Stimulated activated memory B cell treated with anti-CD40 and anti-IgM and Interleukin-4, amounts not matched to agents 10 μg/mL and 1 μg/mL and 100 μg/mL, for 72 hours (primary cell): ENCODE measurements around the gene CFP.

Experiments
- ATAC-seq: fragments of 150-1000 bp; cut with Tn5 transposase; 2 replicates; pipeline ENCODE4 v1.10.0; 2021
- H3K27ac Mint-ChIP-seq: one replicate; pipeline ENCODE4 v1.8.0; 2022; ENCODE audit warnings: mild to moderate bottlenecking, mixed read lengths
- H3K27me3 Mint-ChIP-seq: one replicate; pipeline ENCODE4 v1.8.0; 2022; ENCODE audit warnings: mixed read lengths
- H3K36me3 Mint-ChIP-seq: one replicate; pipeline ENCODE4 v1.8.0; 2022; ENCODE audit warnings: mixed read lengths
- H3K4me1 Mint-ChIP-seq: one replicate; pipeline ENCODE4 v1.8.0; 2022; ENCODE audit warnings: mixed read lengths
- H3K4me3 Mint-ChIP-seq: one replicate; pipeline ENCODE4 v1.8.0; 2022; ENCODE audit warnings: mild to moderate bottlenecking, moderate library complexity, mixed read lengths
- H3K9me3 Mint-ChIP-seq: one replicate; pipeline ENCODE4 v1.8.0; 2022; ENCODE audit warnings: mixed read lengths

Gene CFP

DNA sequence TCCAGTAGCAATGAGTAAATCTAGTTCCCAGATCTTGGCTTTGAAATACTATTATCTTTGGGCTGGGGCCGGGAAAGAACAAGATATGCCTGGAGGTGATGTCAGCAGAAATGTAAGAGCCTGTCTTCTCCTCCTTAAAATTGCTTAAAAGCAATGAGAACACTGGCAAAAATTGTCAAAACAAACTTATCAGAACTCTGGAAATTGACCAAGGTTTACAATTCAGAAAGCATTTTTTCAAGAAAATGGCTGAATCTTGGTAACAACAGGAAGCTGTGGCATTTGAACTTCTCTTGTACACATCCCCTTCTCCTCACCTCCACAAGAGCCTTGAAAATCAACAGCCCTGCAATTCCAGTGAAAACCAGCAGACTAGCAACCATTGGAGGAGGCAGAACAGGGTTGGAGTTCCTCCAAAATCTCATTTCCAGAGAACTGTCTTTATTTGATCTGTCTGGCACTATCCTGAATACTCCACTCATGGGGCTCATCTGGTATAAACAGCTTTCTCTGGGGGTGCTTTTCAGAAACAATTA lies 33.9 kb downstream of the CFP start:
- ATAC-seq, result no peak
- no peaks in the 10 kb centered on the region for H3K4me1 Mint-ChIP-seq
- H3K9me3 Mint-ChIP-seq, result peaks cover 4% of the 10 kb centered on the region
- H3K27me3 Mint-ChIP-seq, result no peaks in the 10 kb centered on the region
- no peak overlapping the region for H3K27ac Mint-ChIP-seq
- H3K36me3 Mint-ChIP-seq, result no peaks in the 10 kb centered on the region
- no peak overlapping the region for H3K4me3 Mint-ChIP-seq

DNA sequence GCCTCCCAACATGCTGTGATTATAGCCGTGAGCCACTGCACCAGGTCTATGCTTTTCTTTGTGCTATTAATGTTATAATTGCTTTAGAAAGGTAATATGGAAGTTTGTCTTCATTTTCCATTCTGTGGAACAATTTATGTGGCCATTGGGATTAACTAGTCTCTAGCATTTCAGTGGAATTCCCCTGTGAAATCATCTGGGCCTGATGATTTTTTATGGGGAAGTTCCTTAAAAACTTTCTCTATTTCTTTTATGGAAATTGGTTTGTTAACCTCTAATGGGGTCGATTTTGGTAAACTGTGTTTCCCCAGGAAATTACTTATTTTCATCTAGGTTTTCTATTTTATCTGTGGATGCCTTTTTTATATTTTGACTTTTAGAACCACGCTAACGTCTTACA lies 36.2 kb downstream of the CFP start:
- peaks cover 4% of the 10 kb centered on the region for H3K9me3 Mint-ChIP-seq
- H3K27me3 Mint-ChIP-seq, result no peaks in the 10 kb centered on the region
- H3K36me3 Mint-ChIP-seq, result no peaks in the 10 kb centered on the region
- no peak overlapping the region for H3K4me3 Mint-ChIP-seq
- no peak for ATAC-seq
- H3K4me1 Mint-ChIP-seq, result no peaks in the 10 kb centered on the region
- no peak overlapping the region for H3K27ac Mint-ChIP-seq

DNA sequence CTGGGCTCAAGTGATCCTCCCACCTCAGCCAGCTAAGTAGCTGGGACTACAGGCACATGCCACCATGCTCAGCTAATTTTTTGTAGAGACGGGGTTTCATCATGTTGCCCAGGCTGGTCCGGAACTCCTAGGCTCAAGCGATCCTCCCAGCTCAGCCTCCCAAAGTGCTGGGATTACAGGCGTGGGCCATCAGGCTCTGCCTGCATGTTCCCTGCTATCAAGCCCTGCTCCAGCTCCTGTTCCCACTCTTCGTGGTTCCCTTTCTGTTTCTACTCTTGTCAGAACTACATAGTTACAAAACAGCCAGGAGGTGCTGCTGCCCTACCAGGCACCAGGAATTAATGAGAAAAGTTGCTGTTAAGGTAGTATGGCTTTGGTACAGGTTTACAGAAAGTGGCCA lies 38.7 kb downstream of the CFP start:
- Mint-ChIP-seq H3K4me3 (no peak overlapping the region), H3K27ac (no peak overlapping the region), H3K36me3 (no peaks in the 10 kb centered on the region), H3K9me3 (no peaks in the 10 kb centered on the region), H3K27me3 (no peaks in the 10 kb centered on the region), H3K4me1 (no peaks in the 10 kb centered on the region)
- no peak for ATAC-seq

DNA sequence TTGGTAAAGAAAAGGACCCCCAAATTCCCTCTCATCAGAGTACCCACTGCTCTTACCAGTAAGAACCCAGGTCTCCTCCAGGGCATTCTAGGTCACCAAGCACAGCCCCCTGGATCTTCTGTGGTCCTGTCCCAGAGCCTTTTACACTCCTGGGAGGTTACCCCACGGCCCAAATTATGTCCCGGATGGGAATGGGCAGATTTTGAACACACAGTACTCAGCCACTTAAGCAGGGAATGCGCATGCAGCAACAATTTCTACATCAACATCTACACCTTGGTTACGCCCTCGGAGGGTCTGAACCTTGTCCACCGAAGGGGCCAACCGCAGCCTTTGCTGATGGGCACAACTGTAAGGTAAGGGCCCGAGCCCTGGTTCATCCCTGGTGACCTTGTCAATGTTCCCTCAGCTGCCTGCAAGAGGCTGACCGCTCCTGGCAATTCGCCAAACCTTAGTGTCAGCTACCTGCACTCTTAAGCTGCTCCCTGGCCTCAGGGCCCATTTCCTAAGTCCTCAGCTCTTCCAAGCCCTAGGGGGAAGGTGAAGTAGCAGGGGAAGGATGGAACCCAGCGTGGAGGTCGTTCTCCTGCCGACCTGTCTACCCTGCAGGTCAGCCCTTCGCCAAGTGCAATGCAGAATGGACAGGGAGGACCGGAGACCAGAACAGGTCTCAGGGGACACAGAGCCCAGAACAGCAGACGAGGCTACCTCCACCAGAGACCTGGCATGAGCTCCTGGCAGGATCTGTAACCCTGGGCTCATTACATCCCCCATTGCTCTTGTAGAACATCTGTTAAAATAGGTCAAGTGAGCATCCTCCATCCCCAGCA lies 41.6 kb downstream of the CFP start:
- H3K27me3 Mint-ChIP-seq, result no peaks in the 10 kb centered on the region
- H3K27ac Mint-ChIP-seq, result no peak overlapping the region
- H3K36me3 Mint-ChIP-seq, result no peaks in the 10 kb centered on the region
- peaks cover 9% of the 10 kb centered on the region for H3K4me1 Mint-ChIP-seq
- no peak overlapping the region for H3K4me3 Mint-ChIP-seq
- H3K9me3 Mint-ChIP-seq, result no peaks in the 10 kb centered on the region
- no peak for ATAC-seq

DNA sequence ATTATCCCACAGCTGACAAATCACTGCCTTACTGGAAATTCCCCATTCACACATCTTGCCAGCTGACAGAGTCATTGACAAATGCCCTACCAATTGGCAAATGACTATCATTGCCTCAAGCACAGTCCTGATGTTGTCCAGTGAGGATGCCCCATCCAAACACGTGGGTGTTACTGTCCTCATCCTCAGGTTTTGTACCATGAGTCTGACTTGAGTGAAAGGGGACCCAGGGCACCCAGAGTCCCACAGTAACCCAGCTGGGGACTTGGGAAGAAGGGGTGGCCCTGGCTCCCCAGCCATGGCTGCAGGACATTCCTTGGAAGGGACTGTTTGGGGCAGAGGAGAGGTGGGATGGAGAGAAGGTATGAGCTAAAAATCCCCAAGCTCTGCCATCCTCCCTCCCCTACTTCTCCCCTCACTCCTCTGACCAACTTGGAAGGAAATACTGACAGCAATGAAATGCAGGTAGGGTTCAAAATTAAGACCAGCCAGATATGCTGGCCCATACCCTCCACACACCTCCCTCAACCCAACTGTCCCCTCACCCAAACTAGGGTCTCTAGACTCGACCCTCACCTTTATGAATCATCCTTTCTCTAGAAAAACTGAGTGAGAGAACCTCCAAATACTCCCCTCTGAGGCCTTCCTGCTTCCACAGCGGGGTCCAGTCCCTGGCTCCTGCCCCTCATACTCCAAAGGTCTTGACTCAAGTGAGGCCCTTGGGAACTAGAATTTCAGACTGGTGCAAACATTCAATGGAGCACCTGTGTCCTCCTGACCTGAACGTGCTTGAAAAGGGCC lies 42.4 kb downstream of the CFP start:
- Mint-ChIP-seq H3K27ac (no peak overlapping the region), H3K9me3 (no peaks in the 10 kb centered on the region), H3K27me3 (no peaks in the 10 kb centered on the region), H3K4me3 (no peak overlapping the region), H3K4me1 (peaks cover 14% of the 10 kb centered on the region), H3K36me3 (no peaks in the 10 kb centered on the region)
- ATAC-seq, result no peak

DNA sequence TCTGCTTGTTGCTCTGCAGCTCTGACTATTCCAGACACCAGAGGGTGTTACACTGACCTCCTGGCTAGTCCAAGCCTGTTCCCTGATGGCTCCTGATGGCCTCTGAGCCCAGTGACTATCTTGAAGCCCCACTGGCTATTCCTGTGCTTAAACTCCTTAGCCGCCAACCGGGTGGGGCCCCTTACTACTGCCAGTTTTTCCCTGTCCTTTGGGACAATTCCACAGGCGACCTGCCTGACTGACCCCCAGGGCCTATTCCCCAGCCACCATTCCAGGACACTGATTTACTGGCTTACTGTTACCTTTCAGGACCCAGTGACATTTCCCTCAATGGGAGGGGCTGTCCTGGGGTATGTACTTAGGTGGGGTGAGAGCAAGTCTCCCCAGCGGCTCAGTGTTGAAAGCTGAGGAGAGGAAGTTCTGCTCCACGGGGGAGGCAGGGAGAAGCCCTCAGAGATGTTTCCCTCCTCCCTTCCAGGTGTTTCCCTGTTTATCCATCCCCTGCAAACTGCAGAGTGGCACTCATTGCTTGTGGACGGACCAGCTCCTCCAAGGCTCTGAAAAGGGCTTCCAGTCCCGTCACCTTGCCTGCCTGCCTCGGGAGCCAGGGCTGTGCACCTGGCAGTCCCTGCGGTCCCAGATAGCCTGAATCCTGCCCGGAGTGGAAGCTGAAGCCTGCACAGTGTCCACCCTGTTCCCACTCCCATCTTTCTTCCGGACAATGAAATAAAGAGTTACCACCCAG lies 43.5 kb downstream of the CFP start:
- no peak for ATAC-seq
- no peaks in the 10 kb centered on the region for H3K27me3 Mint-ChIP-seq
- peaks cover 22% of the 10 kb centered on the region for H3K4me1 Mint-ChIP-seq
- H3K36me3 Mint-ChIP-seq, result no peaks in the 10 kb centered on the region
- no peak overlapping the region for H3K27ac Mint-ChIP-seq
- H3K4me3 Mint-ChIP-seq, result no peak overlapping the region
- no peaks in the 10 kb centered on the region for H3K9me3 Mint-ChIP-seq

DNA sequence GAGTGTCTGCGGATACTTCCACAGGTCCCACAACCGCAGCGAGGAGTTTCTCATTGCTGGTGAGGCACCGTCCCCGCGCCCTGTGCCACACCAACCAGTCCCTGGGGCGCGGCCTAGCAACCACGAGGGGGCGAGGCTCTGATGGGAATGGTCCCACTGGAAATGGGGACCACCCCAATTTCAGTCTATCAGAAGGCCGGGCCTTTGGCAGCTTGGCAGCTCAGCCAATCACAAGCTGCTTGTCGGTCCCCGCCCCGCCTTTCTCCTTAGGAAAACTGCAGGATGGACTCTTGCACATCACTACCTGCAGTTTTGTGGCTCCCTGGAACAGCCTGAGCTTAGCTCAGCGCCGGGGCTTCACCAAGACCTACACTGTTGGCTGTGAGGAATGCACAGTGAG lies 44.5 kb downstream of the CFP start:
- Mint-ChIP-seq H3K9me3 (no peaks in the 10 kb centered on the region), H3K27ac (no peak overlapping the region), H3K4me1 (peaks cover 22% of the 10 kb centered on the region), H3K4me3 (no peak overlapping the region), H3K27me3 (no peaks in the 10 kb centered on the region), H3K36me3 (no peaks in the 10 kb centered on the region)
- no peak for ATAC-seq

DNA sequence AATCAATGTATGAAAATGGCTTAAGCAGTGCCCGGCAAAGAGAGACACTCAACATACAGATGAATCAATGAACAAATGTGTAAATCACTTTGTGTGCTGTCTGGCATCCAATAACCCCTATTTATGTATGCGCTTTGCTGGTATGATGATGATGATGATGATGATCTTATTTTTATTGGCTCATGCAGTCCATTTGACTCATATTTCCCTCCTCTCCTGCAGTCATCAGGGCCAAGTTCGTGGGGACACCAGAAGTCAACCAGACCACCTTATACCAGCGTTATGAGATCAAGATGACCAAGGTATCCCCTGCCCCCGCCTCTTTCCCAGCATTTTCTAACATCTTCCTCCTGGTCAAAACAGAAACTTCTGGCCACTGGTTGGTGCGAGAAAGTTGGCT lies 45.0 kb downstream of the CFP start:
- no peak overlapping the region for H3K27ac Mint-ChIP-seq
- peaks cover 23% of the 10 kb centered on the region for H3K4me1 Mint-ChIP-seq
- no peaks in the 10 kb centered on the region for H3K9me3 Mint-ChIP-seq
- no peak overlapping the region for H3K4me3 Mint-ChIP-seq
- H3K36me3 Mint-ChIP-seq, result no peaks in the 10 kb centered on the region
- no peak for ATAC-seq
- no peaks in the 10 kb centered on the region for H3K27me3 Mint-ChIP-seq

DNA sequence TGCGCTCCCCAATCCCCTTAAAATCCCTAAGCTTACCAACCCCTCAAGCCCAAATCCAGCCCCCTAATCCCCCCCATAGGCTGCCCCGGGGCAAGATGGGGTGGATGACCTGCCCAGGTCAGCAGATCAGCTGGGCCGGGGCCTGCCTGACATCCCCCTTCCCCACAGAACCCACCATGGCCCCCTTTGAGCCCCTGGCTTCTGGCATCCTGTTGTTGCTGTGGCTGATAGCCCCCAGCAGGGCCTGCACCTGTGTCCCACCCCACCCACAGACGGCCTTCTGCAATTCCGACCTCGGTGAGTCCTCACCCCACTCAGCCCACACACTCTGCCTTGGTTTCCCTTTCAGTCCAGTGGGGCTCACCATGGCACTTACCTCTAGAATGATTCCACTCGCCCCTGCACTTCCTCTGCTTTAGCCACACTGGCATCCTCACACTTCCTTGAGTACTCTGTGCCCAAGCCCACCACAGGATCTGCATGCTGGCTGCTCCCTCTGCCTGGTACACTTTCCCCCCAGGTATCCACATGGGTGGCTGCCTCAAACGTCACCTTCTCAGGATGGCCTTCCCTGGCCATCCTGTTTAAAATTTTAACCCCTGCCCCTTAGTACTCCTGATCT lies 46.4 kb downstream of the CFP start:
- Mint-ChIP-seq H3K36me3 (no peaks in the 10 kb centered on the region), H3K27me3 (peaks cover 2% of the 10 kb centered on the region), H3K4me1 (peaks cover 31% of the 10 kb centered on the region), H3K4me3 (peak overlapping the region; percentile 32), H3K27ac (peak overlapping the region; percentile 13), H3K9me3 (no peaks in the 10 kb centered on the region)
- no peak for ATAC-seq

DNA sequence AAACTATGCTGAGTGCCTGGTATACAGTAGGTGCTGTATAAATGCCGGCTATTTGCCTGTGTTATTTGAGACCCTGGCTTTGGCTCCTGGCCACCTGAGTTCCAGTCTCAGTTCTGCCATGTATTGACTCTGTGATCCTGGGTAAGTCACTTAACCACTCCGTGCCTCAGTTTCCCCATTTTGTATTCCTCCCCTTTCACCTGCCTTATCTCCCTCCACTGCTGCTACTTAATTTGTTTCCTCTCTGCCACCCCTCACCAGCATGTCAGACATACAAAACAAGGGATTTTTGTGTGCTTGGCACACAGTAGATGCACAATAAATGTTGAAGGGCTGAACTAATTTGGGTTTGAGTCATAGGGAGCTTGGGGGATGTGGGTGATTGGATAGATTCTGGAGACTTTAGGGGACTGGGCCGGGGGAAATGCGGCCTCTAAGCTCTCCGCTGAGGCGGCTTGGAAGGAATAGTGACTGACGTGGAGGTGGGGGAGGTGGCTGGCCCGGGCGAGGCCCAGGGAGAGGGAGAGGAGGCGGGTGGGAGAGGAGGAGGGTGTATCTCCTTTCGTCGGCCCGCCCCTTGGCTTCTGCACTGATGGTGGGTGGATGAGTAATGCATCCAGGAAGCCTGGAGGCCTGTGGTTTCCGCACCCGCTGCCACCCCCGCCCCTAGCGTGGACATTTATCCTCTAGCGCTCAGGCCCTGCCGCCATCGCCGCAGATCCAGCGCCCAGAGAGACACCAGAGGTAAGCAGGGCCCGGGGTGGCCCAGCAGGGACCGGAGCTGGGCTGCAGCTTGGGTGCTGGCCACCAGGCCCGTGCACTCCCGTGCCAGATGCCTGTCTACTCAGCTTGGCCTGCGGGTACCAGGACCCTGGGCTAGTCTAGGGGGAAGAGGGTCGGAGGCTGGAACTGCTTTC lies 47.7 kb downstream of the CFP start, which contains the start of gene TIMP1:
Gene TIMP1, plus strand, starts transcription at position 706 of the 917 bp plus-strand sequence. CDS start 980 bp downstream, outside the sequence.
- peak; percentile 88 for ATAC-seq
- peak within 1 kb of the TSS; percentile 64 for H3K27ac Mint-ChIP-seq
- H3K4me1 Mint-ChIP-seq, result peaks cover 37% of the 10 kb centered on the region
- H3K9me3 Mint-ChIP-seq, result no peaks in the 10 kb centered on the region
- peaks cover 14% of the 10 kb centered on the region for H3K27me3 Mint-ChIP-seq
- H3K36me3 Mint-ChIP-seq, result no peaks in the 10 kb centered on the region
- peak within 1 kb of the TSS; percentile 57 for H3K4me3 Mint-ChIP-seq

DNA sequence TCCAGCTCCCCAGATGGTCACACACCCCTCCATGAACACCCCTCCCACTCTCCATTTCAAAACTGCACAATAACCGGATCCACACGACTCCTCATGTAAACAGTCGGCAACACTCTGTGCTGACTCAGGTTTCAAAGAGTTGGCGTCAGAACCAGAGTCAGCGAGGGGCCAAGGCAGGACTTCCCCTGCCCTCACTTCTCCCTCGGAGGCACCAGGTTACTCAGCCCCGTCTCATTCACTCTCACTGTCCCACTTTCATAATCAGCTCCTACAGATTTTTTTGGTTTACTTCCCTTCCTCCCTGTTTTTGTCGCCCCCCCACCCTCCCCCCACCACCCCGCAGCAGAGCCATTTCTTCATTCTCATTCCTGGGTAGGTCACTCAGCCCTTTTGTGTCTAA lies 50.2 kb downstream of the CFP start:
- Mint-ChIP-seq H3K27ac (no peak overlapping the region), H3K4me1 (peaks cover 37% of the 10 kb centered on the region), H3K4me3 (no peak overlapping the region), H3K36me3 (no peaks in the 10 kb centered on the region), H3K9me3 (no peaks in the 10 kb centered on the region), H3K27me3 (peaks cover 24% of the 10 kb centered on the region)
- peak; percentile 65 for ATAC-seq

DNA sequence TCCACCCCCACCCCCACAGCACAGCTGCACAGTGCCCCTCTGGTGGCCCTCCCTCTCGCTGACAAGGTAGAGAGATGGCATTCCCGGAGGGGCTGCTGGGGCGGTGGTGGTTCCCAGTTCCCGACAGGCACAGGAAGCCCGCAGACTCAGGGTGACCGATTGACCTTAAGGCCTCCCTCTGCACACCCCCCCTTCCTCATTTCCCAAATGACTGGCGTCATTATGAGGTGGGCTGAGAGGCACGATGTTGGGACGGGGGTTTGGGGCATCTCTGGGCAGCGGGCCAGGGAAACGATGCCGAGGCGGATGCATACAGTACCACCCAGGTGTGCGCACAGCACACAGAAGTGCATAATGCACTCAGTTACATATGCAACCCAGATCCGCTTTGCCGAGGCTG lies 51.0 kb downstream of the CFP start:
- H3K27me3 Mint-ChIP-seq, result peaks cover 28% of the 10 kb centered on the region
- H3K9me3 Mint-ChIP-seq, result no peaks in the 10 kb centered on the region
- no peaks in the 10 kb centered on the region for H3K36me3 Mint-ChIP-seq
- H3K4me1 Mint-ChIP-seq, result peaks cover 34% of the 10 kb centered on the region
- H3K4me3 Mint-ChIP-seq, result no peak overlapping the region
- ATAC-seq, result no peak
- H3K27ac Mint-ChIP-seq, result no peak overlapping the region

DNA sequence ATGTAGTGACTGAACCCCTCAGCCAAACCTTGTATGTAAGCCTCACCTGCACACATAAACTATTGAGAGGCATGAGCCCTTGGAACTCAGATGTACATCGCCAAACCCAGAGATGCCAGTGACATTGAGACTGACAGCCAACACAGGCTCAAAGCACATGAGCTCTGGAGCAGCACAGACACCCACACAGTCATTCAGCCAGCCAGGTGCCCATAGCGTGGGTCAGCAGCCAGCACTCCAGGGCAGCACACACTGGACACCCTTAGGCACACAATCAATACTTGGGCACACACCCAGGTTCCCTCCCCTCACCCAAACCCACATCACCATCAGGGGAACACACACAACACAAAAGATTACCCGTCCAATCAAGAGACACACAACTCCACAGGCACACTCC lies 51.8 kb downstream of the CFP start:
- Mint-ChIP-seq H3K36me3 (peaks cover 3% of the 10 kb centered on the region), H3K27me3 (peaks cover 36% of the 10 kb centered on the region), H3K9me3 (no peaks in the 10 kb centered on the region), H3K27ac (no peak overlapping the region), H3K4me1 (peaks cover 34% of the 10 kb centered on the region), H3K4me3 (no peak overlapping the region)
- no peak for ATAC-seq

DNA sequence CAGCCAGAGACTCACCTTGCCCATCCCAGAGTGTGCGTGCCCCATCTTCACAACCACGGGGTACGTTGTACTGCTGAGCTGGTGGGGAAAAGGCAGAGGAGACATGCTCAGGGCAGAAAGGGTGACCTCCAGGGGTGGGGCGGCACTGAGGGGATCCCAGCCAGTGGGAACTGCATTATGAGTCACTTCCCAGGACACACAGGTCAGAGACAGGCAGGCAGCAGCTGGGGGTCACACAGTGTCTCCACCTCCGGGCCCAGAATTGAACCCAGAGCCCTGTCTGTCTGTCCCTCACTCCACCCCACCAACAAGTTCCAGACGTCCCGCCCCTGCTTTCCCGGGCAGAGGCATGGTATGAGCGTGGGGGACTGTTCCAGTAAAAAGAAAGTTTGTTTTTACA lies 52.3 kb downstream of the CFP start:
- Mint-ChIP-seq H3K4me3 (no peak overlapping the region), H3K4me1 (peaks cover 37% of the 10 kb centered on the region), H3K27me3 (peaks cover 41% of the 10 kb centered on the region)

More for the DNA sequence above, 52.3 kb downstream of the CFP start:
- Mint-ChIP-seq H3K36me3 (peaks cover 8% of the 10 kb centered on the region), H3K9me3 (no peaks in the 10 kb centered on the region), H3K27ac (no peak overlapping the region)
- ATAC-seq, result no peak
